Skin epidermis (tissue), 12 donors: ENCODE data around the gene CMSS1.
"Not testable (repeated sequence)": the region's sequence is repeated elsewhere in the genome, so short reads cannot be mapped to it uniquely, and the experiment has no call there.

Source experiments
- H3K27ac ChIP-seq, 21 experiments: fragments of 200-600 bp; sonication (generic) in 11 of 21; one replicate each; pipeline ENCODE4 v1.5.0; 2020; ENCODE audit warnings: mild to moderate bottlenecking in 3 of 21, inconsistent platforms in 2 of 21, moderate library complexity in 2 of 21
- H3K4me3 ChIP-seq, 7 experiments: fragments of 200-600 bp; sonication (generic) in 2 of 7; one replicate each; pipeline ENCODE4 v1.5.0; 2020; ENCODE audit warnings: inconsistent platforms in 2 of 7, mild to moderate bottlenecking in 2 of 7, moderate library complexity in 1 of 7

The CMSS1 gene

GRCh38 chr3:100029689-100030088 lies 212.0 kb downstream of the CMSS1 start:
- peak overlapping the region in 1 of 21 experiments; percentile 3 for H3K27ac ChIP-seq
- no peak overlapping the region for H3K4me3 ChIP-seq

- H3K4me3 ChIP-seq: no peak overlapping the region
- peak overlapping the region in 3 of 21 experiments; percentile 3 to 12 (median 8) for H3K27ac ChIP-seq
These were observed 212.7 kb downstream of the CMSS1 start for GRCh38 chr3:100030346-100030745.

GRCh38 chr3:100030914-100031425 lies 213.3 kb downstream of the CMSS1 start:
- Histone ChIP-seq H3K4me3 (no peak overlapping the region), H3K27ac (peak overlapping the region in 3 of 21 experiments; percentile 8 to 20 (median 12))

GRCh38 chr3:100032243-100032642 lies 214.6 kb downstream of the CMSS1 start:
- H3K4me3 ChIP-seq: no peak overlapping the region
- H3K27ac ChIP-seq: peak overlapping the region in 9 of 21 experiments; percentile 5 to 55 (median 50)

- no peak overlapping the region for H3K4me3 ChIP-seq
- H3K27ac ChIP-seq: peak overlapping the region in 10 of 21 experiments; percentile 18 to 55 (median 50)
These were observed 215.5 kb downstream of the CMSS1 start for GRCh38 chr3:100033184-100033583.

GRCh38 chr3:100033903-100034471 lies 216.3 kb downstream of the CMSS1 start:
- Histone ChIP-seq H3K27ac (peak overlapping the region in 6 of 21 experiments; percentile 39 to 55 (median 50)), H3K4me3 (no peak overlapping the region)

GRCh38 chr3:100039075-100039474 lies 221.4 kb downstream of the CMSS1 start:
- Histone ChIP-seq H3K27ac (peak overlapping the region in 2 of 21 experiments; percentile 78 to 88), H3K4me3 (no peak overlapping the region)

GRCh38 chr3:100040451-100041225 lies 223.0 kb downstream of the CMSS1 start:
- Histone ChIP-seq H3K4me3 (no peak overlapping the region), H3K27ac (peak overlapping the region in 20 of 21 experiments; percentile 9 to 95 (median 76))

- Histone ChIP-seq H3K27ac (peak overlapping the region in 20 of 21 experiments; percentile 9 to 95 (median 76)), H3K4me3 (no peak overlapping the region)
These were observed 223.7 kb downstream of the CMSS1 start for GRCh38 chr3:100041328-100041749.

- peak overlapping the region in 20 of 21 experiments; percentile 45 to 95 (median 76) for H3K27ac ChIP-seq
- H3K4me3 ChIP-seq: no peak overlapping the region
These were observed 224.7 kb downstream of the CMSS1 start for GRCh38 chr3:100042166-100042981.

- H3K27ac ChIP-seq: peak overlapping the region in 20 of 21 experiments; percentile 6 to 95 (median 74)
- H3K4me3 ChIP-seq: no peak overlapping the region
These were observed 225.6 kb downstream of the CMSS1 start for GRCh38 chr3:100043271-100043670.

GRCh38 chr3:100044369-100044768 lies 226.7 kb downstream of the CMSS1 start:
- Histone ChIP-seq H3K27ac (peak overlapping the region in 12 of 21 experiments; percentile 6 to 82 (median 54)), H3K4me3 (no peak overlapping the region)

- H3K27ac ChIP-seq: peak overlapping the region in 15 of 21 experiments; percentile 24 to 81 (median 66)
- H3K4me3 ChIP-seq: no peak overlapping the region
These were observed 228.0 kb downstream of the CMSS1 start for GRCh38 chr3:100045696-100046095.

- peak overlapping the region in 17 of 21 experiments; percentile 34 to 81 (median 66) for H3K27ac ChIP-seq
- no peak overlapping the region for H3K4me3 ChIP-seq
These were observed 229.3 kb downstream of the CMSS1 start for GRCh38 chr3:100046986-100047385.

- H3K27ac ChIP-seq: peak overlapping the region in 20 of 21 experiments; percentile 3 to 81 (median 70)
These were observed 229.9 kb downstream of the CMSS1 start for GRCh38 chr3:100047455-100048141.

GRCh38 chr3:100048248-100048647 lies 230.6 kb downstream of the CMSS1 start:
- Histone ChIP-seq H3K4me3 (no peak overlapping the region), H3K27ac (peak overlapping the region in 20 of 21 experiments; percentile 3 to 81 (median 70))

More at GRCh38 chr3:100047455-100048141, 229.9 kb downstream of the CMSS1 start:
- H3K4me3 ChIP-seq: no peak overlapping the region

GRCh38 chr3:100051513-100051912 lies 233.9 kb downstream of the CMSS1 start:
- H3K4me3 ChIP-seq: not testable (repeated sequence)

GRCh38 chr3:100053951-100054620 lies 236.4 kb downstream of the CMSS1 start:
- Histone ChIP-seq H3K4me3 (no peak overlapping the region), H3K27ac (no peak overlapping the region)

More at GRCh38 chr3:100051513-100051912, 233.9 kb downstream of the CMSS1 start:
- H3K27ac ChIP-seq: not testable (repeated sequence)
